Lung (tissue), 12 donors: ENCODE data around the gene TMEM181. TPM values are rescaled to one million over a fixed set of nuclear protein-coding genes. Genes with fewer than 3 reads are reported as not detected.

ENCODE experiments used
- ATAC-seq: fragments of 200-7000 bp; cut with Tn5 transposase; one replicate; pipeline ENCODE4 v1.9.1; 2020; ENCODE audit warnings: moderate number of reproducible peaks; ENCODE audit not compliant: insufficient read depth, low FRiP score
- DNase-seq, 3 donors: peaks; one replicate each; pipeline ENCODE4 v3.0.0-alpha.2; 2013 to 2017
- H3K27ac ChIP-seq, 2 donors: one replicate each; pipeline ENCODE4 v1.5.1; 2013; ENCODE audit warnings: mild to moderate bottlenecking in 2 of 2, moderate library complexity in 2 of 2, control low read depth in 1 of 2, inconsistent platforms in 1 of 2, low read depth in 1 of 2, low read length in 1 of 2
- H3K27me3 ChIP-seq, 3 donors: one replicate each; pipeline ENCODE4 v1.5.1; 2013; ENCODE audit warnings: low read length in 2 of 3; ENCODE audit not compliant: control insufficient read depth in 3 of 3, insufficient read depth in 3 of 3
- H3K36me3 ChIP-seq, 4 donors: one replicate each; pipeline ENCODE4 v1.5.1; 2013; ENCODE audit warnings: low read length in 4 of 4, mild to moderate bottlenecking in 1 of 4, moderate library complexity in 1 of 4; ENCODE audit not compliant: control insufficient read depth in 4 of 4, insufficient read depth in 4 of 4
- H3K4me1 ChIP-seq, 5 donors: one replicate each; pipeline ENCODE4 v1.5.1; 2013; ENCODE audit warnings: low read length in 5 of 5, mild to moderate bottlenecking in 2 of 5, moderate library complexity in 1 of 5; ENCODE audit not compliant: control insufficient read depth in 5 of 5, insufficient read depth in 5 of 5
- H3K4me3 ChIP-seq: one replicate; pipeline ENCODE4 v1.5.1; 2013; ENCODE audit warnings: mild to moderate bottlenecking, control low read depth, moderate library complexity
- H3K9ac ChIP-seq, 2 donors: one replicate each; pipeline ENCODE4 v1.5.1; 2013; ENCODE audit warnings: low read length in 2 of 2, control low read depth in 1 of 2; ENCODE audit not compliant: insufficient read depth in 1 of 2
- H3K9me3 ChIP-seq, 4 donors: one replicate each; pipeline ENCODE4 v1.5.1; 2013; ENCODE audit warnings: low read length in 3 of 4, mild to moderate bottlenecking in 1 of 4, moderate library complexity in 1 of 4; ENCODE audit not compliant: control insufficient read depth in 4 of 4, insufficient read depth in 3 of 4
- WGBS, 2 donors: extraction: QIAGEN DNeasy Blood & Tissue Kit; methylation state at CpG; one replicate each; pipeline ENCODE4 v1.1.7; 2013; 5-methylcytosine and 5-hydroxymethylcytosine counted together
- polyA plus RNA-seq, 2 donors: library from polyadenylated mRNA; stranded (reverse); fragments of 200-250 nt; gene quantifications; one replicate each; pipeline ENCODE4 v1.2.1, GENCODE V29; 2013
- total RNA-seq, 2 donors: library from RNA; depleted of rRNA in 1 of 2; stranded (reverse); fragments of >200 nt in 1 of 2; gene quantifications; one replicate each; pipeline ENCODE4 v1.2.1, GENCODE V29; 2014 to 2021
- TF ChIP-seq, protein P1 (sequence below): IDR thresholded peaks from 2 replicates; pipeline ENCODE4 v1.5.1; 2012; ENCODE audit warnings: mild to moderate bottlenecking; ENCODE audit errors: control extremely low read depth, extremely low read depth
- donor health status: control.
- donor health status: control.
- donor health status: Bipolar disorder and iron deficiency.
- donor health status: healthy.
- donor health status: DM: yes; HTN: yes; CAD: no.

The TMEM181 gene
- total and polyA plus RNA-seq, 4 donors, result 14.5 to 28.5 (median 20.5) TPM

DNA sequence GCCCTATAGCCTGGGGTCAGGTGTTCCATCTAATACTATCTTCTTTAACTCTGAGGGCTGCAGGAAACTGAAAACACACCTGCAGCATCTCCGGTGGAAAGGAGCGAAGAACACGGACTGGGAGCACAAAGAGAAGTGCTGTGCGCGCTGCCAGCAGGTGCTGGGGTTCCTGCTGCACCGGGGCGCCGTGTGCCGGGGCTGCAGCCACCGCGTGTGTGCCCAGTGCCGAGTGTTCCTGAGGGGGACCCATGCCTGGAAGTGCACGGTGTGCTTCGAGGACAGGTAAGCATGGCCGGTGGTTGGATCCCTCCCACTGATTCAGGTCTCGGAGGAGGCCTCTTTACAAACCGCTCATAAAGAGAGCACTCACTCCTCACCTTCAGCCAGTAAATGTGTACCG, 105.4 kb downstream of the TMEM181 start:
- Histone ChIP-seq H3K27ac (no peak overlapping the region), H3K9ac (no peak overlapping the region), H3K4me1 (peaks cover 0 to 31% (median 6%) of the 10 kb centered on the region in 5 donors), H3K27me3 (peaks cover 0 to 5% (median 0%) of the 10 kb centered on the region in 3 donors), H3K4me3 (no peak overlapping the region), H3K36me3 (peaks cover 0 to 2% (median 0%) of the 10 kb centered on the region in 4 donors), H3K9me3 (no peaks in the 10 kb centered on the region)
- DNase-seq (no peak), ATAC-seq (no peak)
- 89 to 94% methylated on average over 18 of the region's 18 CpGs for WGBS, 2 donors
- TF ChIP-seq, protein P1, sequence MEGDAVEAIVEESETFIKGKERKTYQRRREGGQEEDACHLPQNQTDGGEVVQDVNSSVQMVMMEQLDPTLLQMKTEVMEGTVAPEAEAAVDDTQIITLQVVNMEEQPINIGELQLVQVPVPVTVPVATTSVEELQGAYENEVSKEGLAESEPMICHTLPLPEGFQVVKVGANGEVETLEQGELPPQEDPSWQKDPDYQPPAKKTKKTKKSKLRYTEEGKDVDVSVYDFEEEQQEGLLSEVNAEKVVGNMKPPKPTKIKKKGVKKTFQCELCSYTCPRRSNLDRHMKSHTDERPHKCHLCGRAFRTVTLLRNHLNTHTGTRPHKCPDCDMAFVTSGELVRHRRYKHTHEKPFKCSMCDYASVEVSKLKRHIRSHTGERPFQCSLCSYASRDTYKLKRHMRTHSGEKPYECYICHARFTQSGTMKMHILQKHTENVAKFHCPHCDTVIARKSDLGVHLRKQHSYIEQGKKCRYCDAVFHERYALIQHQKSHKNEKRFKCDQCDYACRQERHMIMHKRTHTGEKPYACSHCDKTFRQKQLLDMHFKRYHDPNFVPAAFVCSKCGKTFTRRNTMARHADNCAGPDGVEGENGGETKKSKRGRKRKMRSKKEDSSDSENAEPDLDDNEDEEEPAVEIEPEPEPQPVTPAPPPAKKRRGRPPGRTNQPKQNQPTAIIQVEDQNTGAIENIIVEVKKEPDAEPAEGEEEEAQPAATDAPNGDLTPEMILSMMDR, result no peak

DNA sequence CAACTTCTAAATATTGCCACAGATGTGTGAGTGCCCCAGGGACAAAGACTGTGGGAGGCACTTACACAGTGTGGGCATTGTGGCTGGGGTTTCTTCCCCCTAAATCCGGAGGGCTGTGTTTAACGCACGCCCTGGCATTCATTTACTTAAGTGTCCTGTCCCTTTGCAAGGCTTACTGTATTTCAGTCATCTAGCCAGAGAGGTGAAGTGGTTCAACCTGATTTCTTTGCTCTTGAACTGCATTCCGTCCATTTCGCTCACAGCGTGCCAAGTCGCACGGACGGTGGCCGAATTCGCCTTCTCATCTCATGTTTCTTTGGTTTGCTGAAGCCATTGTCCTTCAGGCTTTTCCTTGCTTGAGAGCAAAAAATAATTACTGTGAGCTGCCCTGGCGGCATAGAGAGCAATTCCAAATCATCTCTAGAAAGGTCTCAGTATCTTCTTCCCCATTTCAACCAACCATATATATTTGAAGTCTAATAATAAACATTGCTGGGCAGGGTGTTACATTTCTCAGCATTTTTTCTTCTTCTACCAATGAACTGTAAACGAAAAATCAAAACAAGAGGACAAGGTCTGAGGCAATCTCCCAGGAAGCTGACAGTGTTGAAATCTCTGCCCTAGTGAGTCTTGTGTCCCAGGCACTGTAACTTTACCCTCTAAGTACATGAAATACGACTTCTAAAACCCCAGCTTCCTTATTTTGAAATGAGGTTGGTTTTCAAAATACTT, 106.9 kb downstream of the TMEM181 start:
- Histone ChIP-seq H3K9ac (peak overlapping the region; percentile 51), H3K4me1 (peaks cover 0 to 30% (median 6%) of the 10 kb centered on the region in 5 donors), H3K27me3 (peaks cover 0 to 2% (median 0%) of the 10 kb centered on the region in 3 donors), H3K9me3 (no peaks in the 10 kb centered on the region), H3K27ac (peak overlapping the region in 1 of 2 donors; percentile 88), H3K36me3 (peaks cover 0 to 2% (median 0%) of the 10 kb centered on the region in 4 donors), H3K4me3 (no peak overlapping the region)
- ATAC-seq (peak; percentile 63), DNase-seq (peak; percentile 76 to 92 (median 82))
- WGBS, 2 donors, result 57 to 66% methylated on average over 14 of the region's 14 CpGs
- TF ChIP-seq, protein P1, result no peak

DNA sequence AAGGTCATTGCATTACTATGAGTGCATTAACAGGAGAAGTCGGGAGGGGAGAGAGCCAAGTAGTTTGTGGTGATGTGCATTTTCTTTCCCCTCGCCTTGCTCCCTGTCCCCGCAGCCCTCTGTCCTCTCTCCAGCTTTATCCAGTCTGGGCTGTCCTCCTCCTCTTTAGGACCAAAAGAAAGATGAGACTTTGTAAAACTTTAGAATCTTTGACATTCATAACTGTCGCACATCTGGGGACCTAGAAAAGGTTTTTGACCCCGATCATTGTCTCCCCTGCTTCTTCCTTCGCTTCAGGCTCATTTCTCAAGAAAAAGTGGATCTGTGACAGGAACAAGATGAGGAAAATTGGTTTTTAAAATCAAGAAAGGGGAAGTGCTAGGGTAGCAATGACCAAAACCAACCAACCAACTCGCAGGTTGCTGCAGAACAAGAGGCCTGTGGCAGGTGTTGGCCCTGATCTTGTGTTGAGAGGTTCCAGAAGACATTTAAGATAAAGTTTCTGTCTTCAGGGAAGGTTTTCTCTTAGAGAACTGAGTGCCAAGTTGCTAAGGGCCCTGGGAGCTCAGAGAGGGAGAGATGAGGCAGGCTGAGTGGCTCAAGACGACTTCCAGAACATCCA, 107.6 kb downstream of the TMEM181 start:
- ATAC-seq, result no peak
- H3K4me1 ChIP-seq, result peaks cover 0 to 27% (median 6%) of the 10 kb centered on the region in 5 donors
- 56 to 68% methylated on average over 8 of the region's 8 CpGs for WGBS, 2 donors
- DNase-seq, result no peak
- no peak overlapping the region for H3K4me3 ChIP-seq
- H3K36me3 ChIP-seq, result peaks cover 0 to 2% (median 0%) of the 10 kb centered on the region in 4 donors
- no peak overlapping the region for H3K9ac ChIP-seq
- peak overlapping the region in 1 of 2 donors; percentile 88 for H3K27ac ChIP-seq
- H3K27me3 ChIP-seq, result peaks cover 0 to 2% (median 0%) of the 10 kb centered on the region in 3 donors
- H3K9me3 ChIP-seq, result no peaks in the 10 kb centered on the region
- TF ChIP-seq, protein P1, result no peak
